Prostate gland (tissue), 2 donors: ENCODE measurements around the gene LEKR1.

Experiments
- CTCF ChIP-seq, 4 experiments: fragments of 200-600 bp in 2 of 4; fragments of 450-650 bp in 2 of 4; sonication (generic) in 2 of 4; IDR thresholded peaks; 1 replicate in 3 of 4; 2 replicates in 1 of 4; pipeline ENCODE4 v1.5.1; 2016 to 2019; ENCODE audit warnings: antibody characterized with exemption in 4 of 4, mild to moderate bottlenecking in 2 of 4, moderate library complexity in 2 of 4
- POLR2A ChIP-seq: fragments of 450-650 bp; IDR thresholded peaks from one replicate; pipeline ENCODE4 v1.6.1; 2016; ENCODE audit warnings: antibody characterized with exemption, mild to moderate bottlenecking
- POLR2AphosphoS5 ChIP-seq: sonication (generic); formaldehyde crosslinking; IDR thresholded peaks from one replicate; pipeline ENCODE4 v1.6.1; 2017; ENCODE audit warnings: antibody characterized with exemption

- TF ChIP-seq CTCF (IDR thresholded peaks at IDR 0.05) = no peak
- no peak for TF ChIP-seq POLR2AphosphoS5
- TF ChIP-seq POLR2A = no peak
Measured at GRCh38 chr3:156816091-156816793, 9.9 kb upstream of the LEKR1 start.
